ENCODE data around the gene SLC16A10.

- no peak for TF ChIP-seq CTCF (IDR thresholded peaks at IDR 0.05; ENCODE audit: poor library complexity)
- TF ChIP-seq EZH2 (IDR thresholded peaks at IDR 0.05; ENCODE audit: borderline replicate concordance) = no peak
Measured at GRCh38 chr6:111148110-111148509, 60.8 kb downstream of the SLC16A10 start.
